HepG2 (cell line): ENCODE data around the gene GRAMD1A. TPM values are rescaled to one million over a fixed set of nuclear protein-coding genes. Genes with fewer than 3 reads are reported as not detected.

Source experiments
- CREB3 ChIP-seq: sonication (generic); formaldehyde crosslinking; IDR thresholded peaks from 2 replicates; pipeline ENCODE4 v1.5.0; 2020; ENCODE audit warnings: missing genetic modification reagents
- CREM ChIP-seq, 2 experiments: sonication (generic) in 1 of 2; formaldehyde crosslinking in 1 of 2; IDR thresholded peaks; 2 replicates each; pipeline versions ENCODE4 v1.4.0 to v1.6.1; 2016 to 2020; ENCODE audit warnings: antibody characterized with exemption in 1 of 2, mild to moderate bottlenecking in 1 of 2, missing genetic modification reagents in 1 of 2
- ELF3 ChIP-seq: IDR thresholded peaks from 2 replicates; pipeline ENCODE4 v1.6.1; 2016; ENCODE audit warnings: missing genetic modification reagents, missing compliant biosample characterization
- HINFP ChIP-seq: sonication (generic); formaldehyde crosslinking; IDR thresholded peaks from 2 replicates; pipeline ENCODE4 v1.4.0; 2020; ENCODE audit warnings: low read depth, mild to moderate bottlenecking, missing genetic modification reagents
- KDM1A ChIP-seq: IDR thresholded peaks from 2 replicates; pipeline ENCODE4 v1.6.1; 2016; ENCODE audit warnings: missing compliant biosample characterization
- KLF16 ChIP-seq, 2 experiments: sonication (generic) in 1 of 2; formaldehyde crosslinking in 1 of 2; IDR thresholded peaks; 2 replicates each; pipeline versions ENCODE4 v1.6.1 to v1.8.0; 2016 to 2023; ENCODE audit warnings: missing genetic modification reagents in 2 of 2, missing compliant biosample characterization in 1 of 2
- THAP8 ChIP-seq: sonication (generic); formaldehyde crosslinking; IDR thresholded peaks from 2 replicates; pipeline ENCODE4 v1.5.1; 2020; ENCODE audit warnings: missing genetic modification reagents, mild to moderate bottlenecking, borderline replicate concordance
- THAP9 ChIP-seq: sonication (generic); formaldehyde crosslinking; IDR thresholded peaks from 2 replicates; pipeline ENCODE4; 2020; ENCODE audit warnings: missing genetic modification reagents, mild to moderate bottlenecking, borderline replicate concordance
- ZNF354B ChIP-seq: sonication (generic); formaldehyde crosslinking; IDR thresholded peaks from 2 replicates; pipeline ENCODE4 v1.8.0; 2022; ENCODE audit warnings: mild to moderate bottlenecking, missing genetic modification reagents
- ZNF512B ChIP-seq: sonication (generic); formaldehyde crosslinking; IDR thresholded peaks from 2 replicates; pipeline ENCODE4 v1.5.1; 2020; ENCODE audit warnings: missing genetic modification reagents, mild to moderate bottlenecking, borderline replicate concordance
- ZNF558 ChIP-seq: sonication (generic); formaldehyde crosslinking; IDR thresholded peaks from 2 replicates; pipeline ENCODE4 v1.9.0; 2022; ENCODE audit warnings: mild to moderate bottlenecking, missing genetic modification reagents, borderline replicate concordance
- ZNF652 ChIP-seq: IDR thresholded peaks from 2 replicates; pipeline ENCODE4 v1.6.1; 2016; ENCODE audit warnings: low read depth, borderline replicate concordance
- ZNF687 ChIP-seq: sonication (generic); formaldehyde crosslinking; IDR thresholded peaks from 2 replicates; pipeline ENCODE4 v1.5.1; 2020; ENCODE audit warnings: mild to moderate bottlenecking, missing genetic modification reagents, moderate library complexity
- polyA plus RNA-seq, 8 experiments: library from polyadenylated mRNA; depleted of rRNA in 3 of 8; stranded (reverse) in 7 of 8; unstranded in 1 of 8; fragments of >200 nt; fragmentation: Illumina TruSeq in 4 of 8; extraction: Trizol in 4 of 8; gene quantifications; 2 replicates each; pipeline versions ENCODE4 v1.2.1 to v1.2.3, GENCODE V29; 2011 to 2016; ENCODE audit warnings: low read depth in 4 of 8, missing spikeins in 1 of 8, mixed read lengths in 1 of 8; ENCODE audit not compliant: insufficient read depth in 1 of 8
- total RNA-seq, 5 experiments: library from RNA; depleted of rRNA; stranded (reverse); fragments of >200 nt; fragmentation: Illumina TruSeq; extraction: Trizol; gene quantifications; 2 replicates each; pipeline ENCODE4 v1.2.3, GENCODE V29; 2016; ENCODE audit warnings: low read depth in 1 of 5

GRAMD1A gene
- total and polyA plus RNA-seq, 2 of the 13 experiments (the other 11 are each of a cell fraction or from before 2014, with no cell fraction given), result 14.7 to 181 TPM

- TF ChIP-seq HINFP (no peak), ZNF687 (no peak), ZNF512B (CRISPR knock-in tag) (no peak), THAP9 (CRISPR knock-in tag) (no peak), KLF16 (CRISPR knock-in tag; IDR thresholded peaks at IDR 0.05) (0 out of 4 replicates have a peak, but pooled peaks of 1 of the 2 experiments have one; percentile 22), ZNF558 (CRISPR knock-in tag) (no peak), ZNF652 (no peak), ZNF354B (CRISPR knock-in tag) (no peak), KDM1A (no peak), CREB3 (CRISPR knock-in tag) (no peak), CREM (IDR thresholded peaks at IDR 0.05) (peak; percentile 61; the same call in 1 of the 2 replicates), CREM (CRISPR knock-in tag; IDR thresholded peaks at IDR 0.05) (no peak), ELF3 (CRISPR knock-in tag) (peak; percentile 96), THAP8 (CRISPR knock-in tag) (no peak)
Measured at GRCh38 chr19:34961775-34962686, 38.1 kb upstream of the GRAMD1A start (continued).
